K562 (cell line): Measurements from ENCODE around the gene RHBDF2. TPM values are rescaled to one million over a fixed set of nuclear protein-coding genes. Genes with fewer than 3 reads are reported as not detected.

ENCODE experiments used
- ATAC-seq: fragments of 200-7000 bp; cut with Tn5 transposase; 3 replicates; pipeline ENCODE4 v1.9.1; 2020; ENCODE audit warnings: moderate library complexity
- BruUV-seq: library from RNA; stranded (reverse); fragments of 400-500 nt; replicated peaks from 2 replicates; lab custom pipeline; 2021; lab: Mats Ljungman, UMichigan
- CTCF ChIA-PET: fragments of 300-600 bp; formaldehyde crosslinking; extraction: SDS; loops from one replicate; lab custom pipeline; 2021; ENCODE audit warnings: low intra/inter-chr PET ratio; lab: Yijun Ruan, JAX
- POLR2A ChIA-PET: fragments of 300-600, 350-650 bp; sonication (Branson Sonifier 250); formaldehyde crosslinking; extraction: SDS; loops from one replicate; lab custom pipeline; 2021; ENCODE audit warnings: antibody characterized with exemption, inconsistent platforms; lab: Yijun Ruan, JAX
- DNase-seq, 4 experiments: peaks; one replicate each; pipeline versions ENCODE4 v3.0.0 to v3.0.0-alpha.2; 2011 to 2018; ENCODE audit warnings: low spot score in 3 of 4, mixed read lengths in 3 of 4; ENCODE audit errors: extremely low read depth in 1 of 4
- FAIRE-seq: peaks from 2 replicates; lab custom pipeline; 2011; peaks lifted over from hg19 to GRCh38; lab: Jason Lieb, UNC
- H2AFZ ChIP-seq: 2 replicates; pipeline ENCODE4 v1.6.0; 2011; ENCODE audit warnings: low read depth, low read length, control low read depth, inconsistent platforms
- H3K27ac ChIP-seq: fragments of 200-600 bp; 3 replicates; pipeline ENCODE4 v1.8.0; 2011; ENCODE audit warnings: low read depth, mild to moderate bottlenecking, control low read depth, inconsistent platforms, low read length, moderate library complexity, mixed read lengths; ENCODE audit errors: extremely low read depth
- H3K27me3 ChIP-seq, 2 experiments: fragments of 300-600 bp in 1 of 2; 2 replicates in 1 of 2; 3 replicates in 1 of 2; pipeline versions ENCODE4 v1.6.0 to v1.8.0; 2011; ENCODE audit warnings: inconsistent platforms in 2 of 2, low read length in 2 of 2, mild to moderate bottlenecking in 1 of 2, mixed read lengths in 1 of 2, moderate library complexity in 1 of 2; ENCODE audit not compliant: control insufficient read depth in 2 of 2, insufficient read depth in 2 of 2
- H3K36me3 ChIP-seq: fragments of 300-600 bp; 3 replicates; pipeline ENCODE4 v1.8.0; 2011; ENCODE audit warnings: mild to moderate bottlenecking, low read length, inconsistent platforms; ENCODE audit not compliant: control insufficient read depth, insufficient read depth
- H3K4me1 ChIP-seq, 2 experiments: fragments of 200-600 bp in 1 of 2; replicated peaks in 1 of 2; 2 replicates in 1 of 2; 3 replicates in 1 of 2; pipeline versions ENCODE4 v1.5.1 to v1.8.0; 2011; ENCODE audit warnings: inconsistent platforms in 2 of 2, low read length in 2 of 2, mild to moderate bottlenecking in 1 of 2, mixed read lengths in 1 of 2, moderate library complexity in 1 of 2; ENCODE audit not compliant: control insufficient read depth in 2 of 2, insufficient read depth in 2 of 2
- H3K4me2 ChIP-seq: 2 replicates; pipeline ENCODE4 v1.6.1; 2011; ENCODE audit warnings: low read length, control low read depth, inconsistent platforms, mixed read lengths; ENCODE audit not compliant: insufficient read depth
- H3K4me3 ChIP-seq: fragments of 200-600 bp; sonication (generic), shearing (Covaris generic); 2 replicates; pipeline ENCODE4 v1.5.1; 2016; ENCODE audit warnings: control low read depth, inconsistent platforms
- H3K79me2 ChIP-seq: fragments of 200-600 bp; 3 replicates; pipeline ENCODE4 v1.8.0; 2011; ENCODE audit warnings: low read length, inconsistent platforms; ENCODE audit not compliant: control insufficient read depth, insufficient read depth
- H3K9ac ChIP-seq, 2 experiments: 2 replicates each; pipeline versions ENCODE4 v1.6.0 to v1.6.1; 2011; ENCODE audit warnings: low read depth in 2 of 2, low read length in 2 of 2, control low read depth in 1 of 2, inconsistent platforms in 1 of 2, mild to moderate bottlenecking in 1 of 2, mixed read lengths in 1 of 2; ENCODE audit not compliant: insufficient read depth in 1 of 2
- H3K9me1 ChIP-seq: one replicate; pipeline ENCODE4 v1.6.0; 2011; ENCODE audit warnings: inconsistent platforms, mild to moderate bottlenecking, low read length, moderate library complexity; ENCODE audit not compliant: control insufficient read depth, insufficient read depth
- H3K9me3 ChIP-seq: replicated peaks from 2 replicates; pipeline ENCODE4 v1.5.1; 2011; ENCODE audit warnings: low read depth, low read length, inconsistent platforms; ENCODE audit not compliant: control insufficient read depth, insufficient read depth
- H4K20me1 ChIP-seq: replicated peaks from 2 replicates; pipeline ENCODE4 v1.6.1; 2011; ENCODE audit warnings: low read length, inconsistent platforms, mixed read lengths; ENCODE audit not compliant: control insufficient read depth, insufficient read depth
- ETV5 ChIP-seq: sonication (generic); formaldehyde crosslinking; IDR thresholded peaks from 2 replicates; pipeline ENCODE4 v1.4.0; 2020; ENCODE audit warnings: low read depth, mild to moderate bottlenecking, missing genetic modification reagents
- LCOR ChIP-seq: sonication (generic); formaldehyde crosslinking; IDR thresholded peaks from 2 replicates; pipeline ENCODE4 v1.8.0; 2022; ENCODE audit warnings: mild to moderate bottlenecking, missing genetic modification reagents
- MAFF ChIP-seq: IDR thresholded peaks from 2 replicates; pipeline ENCODE4 v1.6.1; 2012; ENCODE audit warnings: low read length, improper control_type of control experiment
- NFATC3 ChIP-seq: fragments of 450-650 bp; IDR thresholded peaks from 2 replicates; pipeline ENCODE4 v1.6.1; 2017; ENCODE audit warnings: mild to moderate bottlenecking
- NR0B1 ChIP-seq: fragments of 450-650 bp; IDR thresholded peaks from one replicate; pipeline ENCODE4 v1.6.1; 2018; ENCODE audit warnings: mild to moderate bottlenecking, moderate library complexity; ENCODE audit not compliant: partially characterized antibody
- NR2F6 ChIP-seq: fragments of 450-650 bp; formaldehyde crosslinking; IDR thresholded peaks from 2 replicates; pipeline ENCODE4 v1.4.0; 2020; ENCODE audit warnings: mild to moderate bottlenecking
- PML ChIP-seq: IDR thresholded peaks from 2 replicates; pipeline ENCODE4 v1.6.1; 2012; ENCODE audit warnings: low read length, inconsistent platforms
- RB1 ChIP-seq: fragments of 450-650 bp; IDR thresholded peaks from 2 replicates; pipeline ENCODE4 v1.6.1; 2017; ENCODE audit warnings: low read depth, mild to moderate bottlenecking
- RNF2 ChIP-seq: sonication (generic); IDR thresholded peaks from 2 replicates; pipeline ENCODE4 v1.6.1; 2016
- SIN3A ChIP-seq, 2 experiments: fragments of 150-350 bp in 1 of 2; IDR thresholded peaks; 2 replicates each; pipeline ENCODE4 v1.6.1; 2011 to 2016; ENCODE audit warnings: borderline replicate concordance in 2 of 2, low read depth in 2 of 2, low read length in 2 of 2, mild to moderate bottlenecking in 2 of 2, moderate library complexity in 2 of 2; ENCODE audit not compliant: control insufficient read depth in 1 of 2
- SMARCE1 ChIP-seq: fragments of 450-650 bp; IDR thresholded peaks from 2 replicates; pipeline ENCODE4 v1.7.1; 2016; ENCODE audit warnings: mild to moderate bottlenecking
- STAT5B ChIP-seq: fragments of 250-450 bp; sonication (Bioruptor Pico); IDR thresholded peaks from 2 replicates; pipeline ENCODE4 v1.8.0; 2021; ENCODE audit warnings: mild to moderate bottlenecking, inconsistent platforms
- XRCC5 ChIP-seq: fragments of 200-400 bp; formaldehyde crosslinking; IDR thresholded peaks from 2 replicates; pipeline ENCODE4 v1.6.1; 2017; ENCODE audit warnings: low read depth, mild to moderate bottlenecking, low read length
- ZNF212 ChIP-seq: fragments of 450-650 bp; formaldehyde crosslinking; IDR thresholded peaks from 2 replicates; pipeline ENCODE4 v1.4.0; 2020; ENCODE audit warnings: mild to moderate bottlenecking
- ZNF24 ChIP-seq: fragments of 450-650 bp; IDR thresholded peaks from 2 replicates; pipeline ENCODE4 v1.6.1; 2016
- ZNF695 ChIP-seq: fragments of 450-650 bp; formaldehyde crosslinking; IDR thresholded peaks from 2 replicates; pipeline ENCODE4 v1.4.0; 2020; ENCODE audit warnings: mild to moderate bottlenecking, moderate library complexity
- WGBS: fragments of 100-300 bp; shearing (Covaris generic); methylation state at CpG from one replicate; pipeline ENCODE4 v1.1.6; 2016; ENCODE audit warnings: low coverage, mixed read lengths; ENCODE audit not compliant: insufficient coverage; ENCODE audit errors: missing lambda C conversion rate; 5-methylcytosine and 5-hydroxymethylcytosine counted together
- in situ Hi-C: fragments of 300-500 bp; cut with MboI; formaldehyde crosslinking; loops from 4 replicates; pipeline ENCODE4 v1.15.0; 2018; ENCODE audit warnings: inconsistent platforms, mixed read lengths
- intact Hi-C: fragments of 100-400 bp; cut with micrococcal nuclease; formaldehyde crosslinking; loops from 2 replicates; pipeline ENCODE4 v1.14.2; 2022
- polyA plus RNA-seq, 8 experiments: library from polyadenylated mRNA; depleted of rRNA in 4 of 8; stranded (reverse) in 5 of 8; unstranded in 3 of 8; fragments of >200 nt; fragmentation: Nextera tagmentation in 2 of 8; fragmentation: Illumina TruSeq in 1 of 8; extraction: Ambion mirVana in 2 of 8; extraction: Trizol in 1 of 8; gene quantifications; 2 replicates each; pipeline versions ENCODE4 v1.2.1 to v1.2.3, GENCODE V29; 2011 to 2014; ENCODE audit warnings: inconsistent platforms in 1 of 8, missing spikeins in 1 of 8
- total RNA-seq, 7 experiments: library from RNA; depleted of rRNA in 6 of 7; stranded (reverse); fragments of >200 nt in 6 of 7; fragmentation: Illumina TruSeq in 2 of 7; extraction: Trizol in 2 of 7; gene quantifications; 2 replicates each; pipeline versions ENCODE4 v1.2.1 to v1.2.3, GENCODE V29; 2011 to 2021; ENCODE audit warnings: low replicate concordance in 1 of 7

The RHBDF2 gene
- total and polyA plus RNA-seq, 9 of the 15 experiments (the other 6 are each of a cell fraction or from before 2014, with no cell fraction given): 0.04 to 2.8 (median 1.1) TPM

DNA sequence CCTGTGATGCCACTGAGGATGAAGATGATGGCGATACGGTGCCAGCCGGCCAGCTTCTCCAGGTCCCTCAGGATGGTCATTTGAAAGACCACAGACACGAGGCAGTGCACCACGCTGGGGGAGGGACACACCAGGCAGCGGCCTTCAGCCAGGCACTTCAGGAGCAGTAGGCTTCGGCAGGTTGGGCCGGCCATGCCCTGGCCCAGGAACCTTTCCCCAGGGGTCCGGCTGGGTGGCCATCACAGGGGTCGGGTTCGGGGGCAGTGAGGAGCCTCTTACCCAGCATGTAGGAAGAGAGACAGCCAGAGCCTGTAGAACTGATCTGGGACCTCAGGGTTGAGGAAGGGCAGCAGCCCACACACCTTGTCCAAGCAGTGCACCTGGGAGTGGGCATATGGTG is 28.5 kb downstream of the RHBDF2 start:
- H3K79me2 ChIP-seq: no peaks in the 10 kb centered on the region
- peaks cover 2% of the 10 kb centered on the region for H3K9me1 ChIP-seq
- H3K27me3 ChIP-seq: peaks cover 10 to 65% of the 10 kb centered on the region in 2 experiments; a peak in 4 of 5 replicates
- H3K4me3 ChIP-seq: no peak overlapping the region
- H3K9ac ChIP-seq: peak overlapping the region in 1 of 2 experiments; percentile 52; a peak in 1 of 4 replicates
- no peaks in the 10 kb centered on the region for H3K36me3 ChIP-seq
- BruUV-seq: no TSS peak
- CTCF ChIA-PET: no interaction called here
- no peak overlapping the region for H2AFZ ChIP-seq
- WGBS: 35% methylated on average over 11 of the region's 11 CpGs
- H3K9me3 ChIP-seq: no peaks in the 10 kb centered on the region
- DNase-seq (no peak), ATAC-seq (no peak), FAIRE-seq (no peak)
- POLR2A ChIA-PET: interaction anchor here (0.7 to 0.9 kb wide), 2 partner anchors 26 to 40 kb away, joined by 3 to 4 read pairs; no protein-coding TSS in a partner anchor
- peaks cover 0 to 59% of the 10 kb centered on the region in 2 experiments; a peak in 2 of 5 replicates for H3K4me1 ChIP-seq
- in situ Hi-C loops (no loop called here), intact Hi-C loops (no loop called here)
- no peak overlapping the region for H3K27ac ChIP-seq
- no peak overlapping the region for H3K4me2 ChIP-seq
- TF ChIP-seq NR0B1 (no peak), ZNF212 (CRISPR knock-in tag) (no peak), ZNF24 (no peak), RB1 (no peak), SMARCE1 (no peak), RNF2 (no peak), STAT5B (no peak), PML (no peak), NFATC3 (no peak), XRCC5 (no peak), ZNF695 (CRISPR knock-in tag) (no peak), MAFF (no peak), ETV5 (CRISPR knock-in tag) (no peak), LCOR (CRISPR knock-in tag) (no peak), SIN3A (IDR thresholded peaks at IDR 0.05; ENCODE audit: borderline replicate concordance in 2 of 2, control insufficient read depth in 1 of 2, low read depth in 2 of 2, low read length in 2 of 2) (no peak), NR2F6 (no peak)
- peaks cover 5% of the 10 kb centered on the region; the same call in 1 of the 2 replicates for H4K20me1 ChIP-seq
